ENCODE measurements around the gene NOL7.

The NOL7 gene

GRCh38 chr6:13614926-13615791 lies at the start of gene NOL7:
Gene NOL7, plus strand, starts transcription at chr6:13615335. Its CDS starts 24 bp downstream, at chr6:13615359.
- H3K4me3 ChIP-seq (replicated peaks; ENCODE audit: low read depth, low read length) = peak within 1 kb of the TSS; percentile 99
- DNase-seq (ENCODE audit: extremely low read depth, low read depth) = peak; percentile 95
- peak; percentile 92 for TF ChIP-seq CTCF (IDR thresholded peaks at IDR 0.05; ENCODE audit: low read depth, low read length, missing control alignments)

- TF ChIP-seq CTCF (IDR thresholded peaks at IDR 0.05; ENCODE audit: low read depth, low read length, missing control alignments) = no peak
- H3K4me3 ChIP-seq (replicated peaks; ENCODE audit: low read depth, low read length) = no peak overlapping the region
- DNase-seq (ENCODE audit: extremely low read depth, low read depth) = no peak
These were observed 49.2 kb upstream of the NOL7 start for GRCh38 chr6:13565921-13566320.

- no peak for DNase-seq (ENCODE audit: extremely low read depth, low read depth)
- no peak for TF ChIP-seq CTCF (IDR thresholded peaks at IDR 0.05; ENCODE audit: low read depth, low read length, missing control alignments)
- no peak overlapping the region for H3K4me3 ChIP-seq (replicated peaks; ENCODE audit: low read depth, low read length)
These were observed 48.6 kb upstream of the NOL7 start for GRCh38 chr6:13566500-13566899.

GRCh38 chr6:13568970-13569369 lies 46.2 kb upstream of the NOL7 start:
- no peak for DNase-seq (ENCODE audit: extremely low read depth, low read depth)
- TF ChIP-seq CTCF (IDR thresholded peaks at IDR 0.05; ENCODE audit: low read depth, low read length, missing control alignments) = no peak
- no peak overlapping the region for H3K4me3 ChIP-seq (replicated peaks; ENCODE audit: low read depth, low read length)

GRCh38 chr6:13572240-13572639 lies 42.9 kb upstream of the NOL7 start:
- TF ChIP-seq CTCF (IDR thresholded peaks at IDR 0.05; ENCODE audit: low read depth, low read length, missing control alignments) = no peak
- H3K4me3 ChIP-seq (replicated peaks; ENCODE audit: low read depth, low read length) = no peak overlapping the region
- no peak for DNase-seq (ENCODE audit: extremely low read depth, low read depth)

GRCh38 chr6:13572951-13573654 lies 42.0 kb upstream of the NOL7 start:
- DNase-seq (ENCODE audit: extremely low read depth, low read depth) = no peak
- H3K4me3 ChIP-seq (replicated peaks; ENCODE audit: low read depth, low read length) = peak overlapping the region; percentile 78
- no peak for TF ChIP-seq CTCF (IDR thresholded peaks at IDR 0.05; ENCODE audit: low read depth, low read length, missing control alignments)
